ENCODE results near the gene TP53TG5.

GRCh38 chr20:45402946-45403345 lies 24.8 kb upstream of the TP53TG5 start:
- no peak for TF ChIP-seq ZNF423 (CRISPR knock-in tag; IDR thresholded peaks at IDR 0.05)
- TF ChIP-seq CREB1 (CRISPR knock-in tag; IDR thresholded peaks at IDR 0.05) = no peak
- TF ChIP-seq CTCF (IDR thresholded peaks at IDR 0.05) = no peak
- TF ChIP-seq USF2 (CRISPR knock-in tag; IDR thresholded peaks at IDR 0.05) = no peak
- no peak for TF ChIP-seq ZNF232 (CRISPR knock-in tag; IDR thresholded peaks at IDR 0.05)
- TF ChIP-seq IRF2 (CRISPR knock-in tag; IDR thresholded peaks at IDR 0.05; ENCODE audit: borderline replicate concordance, low read depth) = no peak
- TF ChIP-seq TP53 (CRISPR knock-in tag; IDR thresholded peaks at IDR 0.05) = no peak
- TF ChIP-seq NR2C2 (CRISPR knock-in tag; IDR thresholded peaks at IDR 0.05) = no peak
- TF ChIP-seq ARID4B (CRISPR knock-in tag; IDR thresholded peaks at IDR 0.05; ENCODE audit: borderline replicate concordance) = no peak
- no peak for TF ChIP-seq ETV6 (CRISPR knock-in tag; IDR thresholded peaks at IDR 0.05)
- TF ChIP-seq USF1 (CRISPR knock-in tag; IDR thresholded peaks at IDR 0.05) = no peak
- no peak for TF ChIP-seq TEAD4 (CRISPR knock-in tag; IDR thresholded peaks at IDR 0.05)
- no peak for TF ChIP-seq MAX (CRISPR knock-in tag; IDR thresholded peaks at IDR 0.05)
